Natural killer cell (primary cell): Measurements from ENCODE around the gene ANK3. TPM values are rescaled to one million over a fixed set of nuclear protein-coding genes. Genes with fewer than 3 reads are reported as not detected.

Experiments used
- ATAC-seq, 3 donors: fragments of 150-1000 bp in 2 of 3; fragments of 200-7000 bp in 1 of 3; cut with Tn5 transposase; 1 replicate in 1 of 3; 2 replicates in 2 of 3; pipeline ENCODE4 v1.10.0; 2021; ENCODE audit warnings: mild to moderate bottlenecking in 2 of 3, moderate library complexity in 2 of 3
- DNase-seq, 2 donors: peaks; one replicate each; pipeline versions ENCODE4 v3.0.0 to v3.0.0-alpha.2; 2013 to 2021; ENCODE audit warnings: mixed read lengths in 1 of 2
- H3K27ac ChIP-seq: one replicate; pipeline ENCODE4 v1.5.1; 2013; ENCODE audit warnings: mild to moderate bottlenecking, low read length
- H3K27me3 ChIP-seq: one replicate; pipeline ENCODE4 v1.6.1; 2013; ENCODE audit warnings: low read length; ENCODE audit not compliant: control insufficient read depth, insufficient read depth
- H3K36me3 ChIP-seq: one replicate; pipeline ENCODE4 v1.6.1; 2013; ENCODE audit warnings: low read length; ENCODE audit not compliant: control insufficient read depth, insufficient read depth
- H3K4me1 ChIP-seq: one replicate; pipeline ENCODE4 v1.6.1; 2013; ENCODE audit warnings: low read length; ENCODE audit not compliant: control insufficient read depth, insufficient read depth
- H3K4me3 ChIP-seq: one replicate; pipeline ENCODE4 v1.5.1; 2013; ENCODE audit warnings: low read length
- H3K9me3 ChIP-seq: one replicate; pipeline ENCODE4 v1.6.1; 2013; ENCODE audit warnings: low read length; ENCODE audit not compliant: control insufficient read depth, insufficient read depth
- H3K27ac Mint-ChIP-seq, 2 donors: one replicate each; pipeline ENCODE4 v1.8.0; 2022; ENCODE audit warnings: mild to moderate bottlenecking in 2 of 2, mixed read lengths in 2 of 2, moderate library complexity in 1 of 2
- H3K27me3 Mint-ChIP-seq, 2 donors: one replicate each; pipeline ENCODE4 v1.8.0; 2022; ENCODE audit warnings: low read depth in 2 of 2, mixed read lengths in 2 of 2
- H3K36me3 Mint-ChIP-seq: one replicate; pipeline ENCODE4 v1.8.0; 2022; ENCODE audit warnings: mixed read lengths
- H3K4me1 Mint-ChIP-seq, 2 donors: one replicate each; pipeline ENCODE4 v1.8.0; 2022; ENCODE audit warnings: mixed read lengths in 2 of 2
- H3K4me3 Mint-ChIP-seq: one replicate; pipeline ENCODE4 v1.8.0; 2022; ENCODE audit warnings: mild to moderate bottlenecking, moderate library complexity, mixed read lengths
- H3K9me3 Mint-ChIP-seq, 2 donors: one replicate each; pipeline ENCODE4 v1.8.0; 2022; ENCODE audit warnings: mixed read lengths in 2 of 2
- CTCF ChIP-seq: fragments of 200-600 bp; IDR thresholded peaks from one replicate; pipeline ENCODE4 v1.8.0; 2022; ENCODE audit warnings: antibody characterized with exemption
- WGBS: methylation state at CpG from one replicate; pipeline ENCODE4 v1.1.7; 2013; ENCODE audit warnings: missing lambda C conversion rate; ENCODE audit not compliant: insufficient coverage; 5-methylcytosine and 5-hydroxymethylcytosine counted together
- intact Hi-C: fragments of 100-400 bp; cut with micrococcal nuclease; formaldehyde crosslinking; loops from one replicate; pipeline ENCODE4 v1.14.2; 2022
- total RNA-seq, 4 donors: library from RNA; stranded (reverse); fragments of 120-200 nt in 1 of 4; gene quantifications; one replicate each; pipeline versions ENCODE4 v1.2.3 to v1.2.4, GENCODE V29; 2013 to 2022

The ANK3 gene
- total RNA-seq, 3 donors from 2014 or later (not counting 1 experiment from before 2014, with no cell fraction given), result 4.4 to 12.9 (median 11.4) TPM

DNA sequence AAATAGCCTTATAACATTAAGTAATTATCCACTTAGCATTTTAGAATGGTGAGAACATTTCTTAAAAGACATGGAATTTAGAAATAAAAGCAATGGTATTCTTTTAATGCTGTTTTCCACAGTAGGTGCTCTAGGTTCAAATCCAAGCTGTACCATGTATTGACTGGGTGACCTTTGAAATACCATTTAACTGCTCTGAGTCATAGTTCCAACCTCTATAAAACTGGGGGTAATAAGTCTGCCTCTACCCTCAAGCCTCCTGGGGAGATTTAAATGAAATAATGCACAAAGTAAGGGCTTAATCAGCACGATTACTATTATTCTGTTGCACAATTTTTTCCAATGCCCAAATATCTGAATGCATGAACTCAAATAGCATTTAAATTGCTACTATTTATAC, 246.9 kb downstream of the ANK3 start:
- Histone ChIP-seq H3K36me3 (no peaks in the 10 kb centered on the region), H3K27ac (no peak overlapping the region), H3K4me1 (no peaks in the 10 kb centered on the region), H3K4me3 (no peak overlapping the region), H3K27me3 (no peaks in the 10 kb centered on the region), H3K9me3 (no peaks in the 10 kb centered on the region)
- DNase-seq (no peak), ATAC-seq (no peak)
- H3K36me3 Mint-ChIP-seq, result no peaks in the 10 kb centered on the region
- intact Hi-C loops, result no loop called here
- H3K27me3 Mint-ChIP-seq, result no peaks in the 10 kb centered on the region
- WGBS, result 100% methylated on average over 1 of the region's 1 CpG
- H3K4me3 Mint-ChIP-seq, result no peak overlapping the region
- no peak overlapping the region for H3K27ac Mint-ChIP-seq
- H3K4me1 Mint-ChIP-seq, result no peaks in the 10 kb centered on the region
- H3K9me3 Mint-ChIP-seq, result no peaks in the 10 kb centered on the region
- no peak for TF ChIP-seq CTCF

- no peak for DNase-seq
- Mint-ChIP-seq H3K4me3 (no peak overlapping the region), H3K4me1 (no peaks in the 10 kb centered on the region), H3K27me3 (no peaks in the 10 kb centered on the region), H3K27ac (no peak overlapping the region), H3K36me3 (no peaks in the 10 kb centered on the region), H3K9me3 (no peaks in the 10 kb centered on the region)
- H3K9me3 ChIP-seq, result no peaks in the 10 kb centered on the region
- no peaks in the 10 kb centered on the region for H3K36me3 ChIP-seq
- H3K4me3 ChIP-seq, result no peak overlapping the region
- no peaks in the 10 kb centered on the region for H3K4me1 ChIP-seq
- no peaks in the 10 kb centered on the region for H3K27me3 ChIP-seq
- 92% methylated on average over 7 of the region's 7 CpGs for WGBS
- ATAC-seq, result no peak
- no peak for TF ChIP-seq CTCF
- intact Hi-C loops, result no loop called here
- H3K27ac ChIP-seq, result no peak overlapping the region
These were observed 247.6 kb downstream of the ANK3 start for GRCh38 chr10:60141896-60142559.

GRCh38 chr10:60140651-60141632, 248.7 kb downstream of the ANK3 start:
- Histone ChIP-seq H3K27ac (no peak overlapping the region), H3K36me3 (no peaks in the 10 kb centered on the region), H3K9me3 (no peaks in the 10 kb centered on the region), H3K27me3 (no peaks in the 10 kb centered on the region), H3K4me3 (no peak overlapping the region), H3K4me1 (no peaks in the 10 kb centered on the region)
- TF ChIP-seq CTCF, result no peak
- Mint-ChIP-seq H3K36me3 (no peaks in the 10 kb centered on the region), H3K4me3 (no peak overlapping the region), H3K27me3 (no peaks in the 10 kb centered on the region), H3K9me3 (no peaks in the 10 kb centered on the region), H3K4me1 (no peaks in the 10 kb centered on the region), H3K27ac (no peak overlapping the region)
- DNase-seq (no peak), ATAC-seq (no peak)
- intact Hi-C loops, result no loop called here
- 82% methylated on average over 10 of the region's 12 CpGs for WGBS
